C1 segment of cervical spinal cord (tissue), 14 donors: ENCODE data around the gene GNA15.
A peak's percentile ranks its signal among the peaks of the same experiment; 100 is the strongest.
"Not testable (repeated sequence)": the region's sequence is repeated elsewhere in the genome, so short reads cannot be mapped to it uniquely, and the experiment has no call there.

Experiments used
- DNase-seq, 14 donors: peaks; one replicate each; lab custom pipeline; 2025; lab: John Stamatoyannopoulos, UW

Gene GNA15, protein sequence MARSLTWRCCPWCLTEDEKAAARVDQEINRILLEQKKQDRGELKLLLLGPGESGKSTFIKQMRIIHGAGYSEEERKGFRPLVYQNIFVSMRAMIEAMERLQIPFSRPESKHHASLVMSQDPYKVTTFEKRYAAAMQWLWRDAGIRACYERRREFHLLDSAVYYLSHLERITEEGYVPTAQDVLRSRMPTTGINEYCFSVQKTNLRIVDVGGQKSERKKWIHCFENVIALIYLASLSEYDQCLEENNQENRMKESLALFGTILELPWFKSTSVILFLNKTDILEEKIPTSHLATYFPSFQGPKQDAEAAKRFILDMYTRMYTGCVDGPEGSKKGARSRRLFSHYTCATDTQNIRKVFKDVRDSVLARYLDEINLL

DNA sequence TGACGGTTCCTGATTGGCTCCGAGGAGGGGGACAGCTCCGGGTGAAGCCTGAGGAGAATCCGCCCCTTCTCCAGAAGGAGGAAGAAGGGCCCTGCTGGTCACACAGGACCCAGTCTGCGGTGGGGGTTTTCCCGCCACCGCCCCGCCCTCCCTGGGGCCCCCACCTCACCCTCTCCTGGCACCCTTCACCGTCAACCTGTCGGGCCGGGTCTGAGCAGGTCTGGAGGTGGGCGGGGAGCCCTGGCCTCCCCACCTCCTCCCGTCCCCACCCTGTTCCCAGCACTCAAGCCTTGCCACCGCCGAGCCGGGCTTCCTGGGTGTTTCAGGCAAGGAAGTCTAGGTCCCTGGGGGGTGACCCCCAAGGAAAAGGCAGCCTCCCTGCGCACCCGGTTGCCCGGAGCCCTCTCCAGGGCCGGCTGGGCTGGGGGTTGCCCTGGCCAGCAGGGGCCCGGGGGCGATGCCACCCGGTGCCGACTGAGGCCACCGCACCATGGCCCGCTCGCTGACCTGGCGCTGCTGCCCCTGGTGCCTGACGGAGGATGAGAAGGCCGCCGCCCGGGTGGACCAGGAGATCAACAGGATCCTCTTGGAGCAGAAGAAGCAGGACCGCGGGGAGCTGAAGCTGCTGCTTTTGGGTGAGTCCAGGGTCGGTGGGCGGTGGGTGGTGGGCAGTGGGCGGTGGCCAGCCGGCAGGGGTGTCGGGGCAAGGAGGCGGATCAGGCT lies at the start of gene GNA15:
Gene GNA15 (plus strand): TSS at position 73 of the 723 bp plus-strand sequence. CDS start 418 bp downstream, at position 491.
- peak in 1 of 14 donors; percentile 28 for DNase-seq

DNA sequence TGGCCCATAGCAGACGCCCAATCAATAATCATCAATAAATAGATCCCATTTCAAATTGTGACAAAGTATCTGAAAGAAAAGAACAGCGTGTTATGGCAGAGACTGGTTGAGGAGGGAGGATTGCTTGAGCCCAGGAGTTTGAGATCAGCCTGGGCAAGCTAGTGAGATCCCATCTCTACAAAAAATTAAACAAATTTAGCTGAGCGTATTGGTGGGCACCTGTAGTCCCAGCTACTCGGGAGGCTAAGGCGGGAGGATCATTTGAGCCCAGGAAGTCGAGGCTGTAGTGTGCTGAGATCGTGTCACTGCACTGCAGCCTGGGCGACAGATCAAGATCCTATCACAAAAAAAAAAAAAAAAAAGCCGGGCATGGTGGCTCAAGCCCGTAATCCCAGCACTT lies 48.1 kb upstream of the GNA15 start:
- no peak for DNase-seq

DNA sequence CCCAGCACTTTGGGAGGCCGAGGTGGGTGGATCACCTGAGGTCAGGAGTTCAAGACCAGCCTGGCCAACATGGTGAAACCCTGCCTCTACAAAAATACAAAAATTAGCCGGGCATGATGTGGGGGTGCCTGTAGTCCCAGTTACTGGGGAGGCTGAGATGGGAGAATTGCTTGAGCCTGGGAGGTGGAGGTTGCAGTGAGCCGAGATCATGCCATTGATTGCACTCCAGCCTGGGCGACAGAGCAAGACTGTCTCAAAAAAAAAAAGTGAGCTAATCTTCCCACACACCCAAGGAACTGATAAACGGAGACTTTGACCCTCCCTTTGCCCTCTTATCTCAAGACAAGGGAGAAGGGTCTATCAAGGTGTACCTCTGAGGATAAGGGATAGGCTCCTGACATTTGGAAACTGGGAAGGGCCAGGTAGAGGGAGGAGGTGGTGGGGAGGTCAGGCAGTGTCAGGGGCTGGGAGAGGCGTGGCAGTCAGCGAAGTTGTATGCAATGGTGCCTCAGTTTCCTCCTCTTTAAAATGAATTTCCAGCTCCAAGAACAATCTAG lies 46.5 kb upstream of the GNA15 start:
- DNase-seq, result not testable (repeated sequence)

DNA sequence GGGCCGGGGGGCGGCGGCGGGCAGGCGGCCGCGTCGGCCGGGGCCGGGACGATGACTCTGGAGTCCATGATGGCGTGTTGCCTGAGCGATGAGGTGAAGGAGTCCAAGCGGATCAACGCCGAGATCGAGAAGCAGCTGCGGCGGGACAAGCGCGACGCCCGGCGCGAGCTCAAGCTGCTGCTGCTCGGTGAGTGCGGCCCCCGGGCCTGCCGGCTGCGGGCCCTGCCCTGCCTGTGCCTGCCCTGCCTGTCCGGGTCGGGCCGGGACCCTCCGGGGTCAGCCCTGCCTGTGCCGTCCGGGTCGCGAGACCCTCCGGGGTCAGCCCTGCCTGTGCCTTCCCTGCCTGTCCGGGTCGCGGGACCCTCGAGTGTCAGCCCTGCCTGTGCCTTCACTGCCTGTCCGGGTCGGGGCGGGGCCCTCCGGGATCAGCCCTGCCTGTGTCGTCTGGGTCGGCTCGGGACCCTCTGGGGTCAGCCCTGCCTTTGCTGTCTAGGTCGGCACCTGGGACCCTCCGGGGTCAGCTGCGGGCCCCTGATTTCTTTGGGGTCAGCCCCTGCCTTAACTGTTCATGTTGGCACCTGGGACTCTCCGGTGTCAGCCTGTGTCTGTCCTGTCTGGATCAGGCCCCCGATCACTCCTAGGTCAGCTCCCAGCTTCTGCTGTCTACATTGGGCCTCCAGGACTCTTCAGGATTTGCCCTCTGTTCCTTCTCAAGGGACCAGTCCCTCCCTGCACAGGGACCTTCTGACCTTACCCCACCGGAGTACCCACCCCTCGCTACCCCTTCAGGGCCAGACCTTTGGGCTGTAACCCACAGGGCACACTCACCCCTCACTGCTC lies 41.0 kb upstream of the GNA15 start:
- no peak for DNase-seq

DNA sequence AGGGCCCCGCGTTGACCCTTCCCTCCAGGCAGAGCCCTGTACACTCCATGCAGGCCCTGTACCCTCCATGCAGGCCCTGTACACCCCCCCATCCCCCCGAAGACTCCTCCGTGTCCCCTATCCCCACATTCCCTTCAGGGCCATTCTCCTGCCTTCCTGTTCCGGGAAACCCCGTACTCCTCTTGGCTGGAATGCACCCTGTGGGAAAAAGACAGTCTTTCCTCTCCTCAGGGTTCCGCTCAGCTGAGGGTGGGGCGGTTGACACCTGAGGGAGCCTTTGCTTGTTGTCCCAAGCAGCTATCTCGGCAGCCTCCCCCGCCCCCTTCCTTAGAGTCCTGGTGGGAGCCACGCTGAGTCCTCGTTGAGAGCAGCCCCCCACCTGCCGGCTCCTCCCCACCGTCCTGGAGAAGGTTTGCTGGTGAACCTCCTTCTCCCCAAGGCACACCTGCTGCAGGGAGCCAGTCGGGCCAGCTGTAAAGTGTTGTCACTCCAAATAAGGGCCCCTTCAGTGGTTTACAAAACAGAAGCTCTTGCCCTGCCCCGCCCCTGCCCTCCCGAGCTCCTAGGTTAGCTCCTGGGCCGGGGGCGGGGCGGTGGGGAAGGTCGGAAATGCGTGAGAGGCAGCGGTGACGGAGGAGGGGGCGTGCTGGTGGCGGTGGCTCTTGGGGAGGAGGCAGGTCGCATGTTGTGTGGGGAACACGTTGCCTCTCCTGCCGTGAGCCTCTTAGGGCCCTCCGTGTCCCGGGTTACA lies 40.2 kb upstream of the GNA15 start:
- DNase-seq, result no peak

DNA sequence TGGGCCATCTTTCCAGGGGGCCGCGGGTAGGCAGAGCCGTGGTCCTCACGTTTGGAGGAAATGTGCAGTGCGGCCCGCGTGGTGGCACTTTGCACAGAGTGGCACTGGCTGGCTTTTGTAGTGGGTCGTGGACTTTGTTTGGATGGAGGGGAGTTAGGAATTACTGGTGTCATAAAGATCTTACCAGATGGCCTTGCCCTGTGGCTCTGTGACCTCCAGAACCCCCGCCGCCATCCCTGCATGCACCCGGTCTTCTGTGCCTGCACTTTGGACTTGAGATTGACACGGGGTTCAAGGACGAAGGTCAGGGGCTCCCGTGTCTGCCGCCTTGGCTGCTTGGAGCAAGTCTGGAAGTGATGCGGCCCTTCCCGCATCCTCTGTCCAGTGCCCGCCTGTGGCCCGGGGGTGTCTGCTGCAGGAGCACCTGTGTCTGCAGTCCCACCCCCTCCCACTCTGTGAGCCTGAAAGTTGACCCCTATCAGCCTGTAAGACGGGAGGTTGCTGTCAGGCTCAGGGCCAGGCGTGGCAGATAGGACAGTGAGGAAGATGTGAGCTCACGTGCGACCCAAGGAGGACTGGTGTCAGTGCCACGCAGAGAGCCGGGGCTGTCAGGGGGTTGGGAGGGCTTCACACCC lies 39.4 kb upstream of the GNA15 start:
- peak in 1 of 14 donors; percentile 22 for DNase-seq

DNA sequence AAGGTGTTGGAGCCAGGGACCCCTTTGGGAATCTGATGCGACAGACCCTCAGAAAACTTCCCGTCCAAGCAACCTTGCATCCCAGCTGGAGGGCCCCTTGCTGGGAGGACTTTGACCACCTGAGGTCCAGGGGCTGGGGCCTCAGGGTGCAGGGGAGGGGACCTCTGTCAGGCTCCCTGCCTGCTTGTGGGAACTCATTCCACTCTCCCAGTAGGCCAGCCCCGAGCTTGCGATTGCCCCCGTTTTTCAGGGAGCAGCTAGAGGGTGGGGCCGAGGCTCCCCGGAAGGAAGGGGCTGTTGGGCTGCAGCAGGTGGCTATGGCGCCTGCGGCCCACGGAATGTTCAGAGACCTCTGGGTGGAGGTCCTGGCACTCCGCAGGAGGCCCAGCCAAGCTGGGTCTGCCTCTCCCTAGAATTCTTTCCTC lies 38.9 kb upstream of the GNA15 start:
- no peak for DNase-seq

DNA sequence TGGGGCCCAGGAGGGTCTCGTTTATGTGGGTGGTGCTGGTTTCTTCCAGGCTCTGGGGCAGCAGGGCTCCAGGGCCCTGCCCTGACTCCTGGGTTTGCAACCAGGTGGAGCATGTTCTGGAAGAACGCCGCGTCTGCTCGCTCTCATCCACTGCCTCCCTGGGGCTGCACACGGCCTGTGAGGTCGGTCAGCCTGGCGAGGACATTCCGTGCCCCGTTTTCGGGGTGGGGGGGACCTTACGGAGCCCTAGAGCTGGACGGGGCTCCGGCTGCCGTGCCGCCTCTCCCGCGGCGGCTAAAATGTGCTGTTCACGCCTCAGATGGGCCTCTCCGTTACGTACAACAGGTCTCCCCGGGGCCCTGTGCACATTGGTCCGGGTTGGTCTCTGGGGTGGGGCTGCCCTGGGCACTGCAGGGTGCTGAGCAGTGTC lies 38.4 kb upstream of the GNA15 start:
- peak in 1 of 14 donors; percentile 77 for DNase-seq

DNA sequence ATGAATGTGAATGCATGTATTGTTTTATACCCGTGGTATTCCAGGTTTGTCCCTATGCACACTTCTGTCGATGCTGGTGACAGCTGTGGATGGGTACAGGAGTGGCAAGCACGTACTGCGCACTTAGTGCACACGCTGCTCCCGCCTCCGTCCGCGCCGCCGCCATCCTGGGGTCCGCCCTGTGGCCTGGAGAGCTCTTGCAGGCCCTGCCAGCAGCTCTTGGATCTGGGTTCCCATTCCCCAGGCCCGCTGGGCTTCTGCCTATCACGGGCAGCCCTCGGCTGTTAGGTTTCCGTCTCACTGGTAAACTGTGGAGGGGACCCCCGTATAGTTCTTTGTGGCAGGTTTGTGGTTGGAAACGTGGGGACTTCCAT lies 37.7 kb upstream of the GNA15 start:
- peak in 1 of 14 donors; percentile 54 for DNase-seq

DNA sequence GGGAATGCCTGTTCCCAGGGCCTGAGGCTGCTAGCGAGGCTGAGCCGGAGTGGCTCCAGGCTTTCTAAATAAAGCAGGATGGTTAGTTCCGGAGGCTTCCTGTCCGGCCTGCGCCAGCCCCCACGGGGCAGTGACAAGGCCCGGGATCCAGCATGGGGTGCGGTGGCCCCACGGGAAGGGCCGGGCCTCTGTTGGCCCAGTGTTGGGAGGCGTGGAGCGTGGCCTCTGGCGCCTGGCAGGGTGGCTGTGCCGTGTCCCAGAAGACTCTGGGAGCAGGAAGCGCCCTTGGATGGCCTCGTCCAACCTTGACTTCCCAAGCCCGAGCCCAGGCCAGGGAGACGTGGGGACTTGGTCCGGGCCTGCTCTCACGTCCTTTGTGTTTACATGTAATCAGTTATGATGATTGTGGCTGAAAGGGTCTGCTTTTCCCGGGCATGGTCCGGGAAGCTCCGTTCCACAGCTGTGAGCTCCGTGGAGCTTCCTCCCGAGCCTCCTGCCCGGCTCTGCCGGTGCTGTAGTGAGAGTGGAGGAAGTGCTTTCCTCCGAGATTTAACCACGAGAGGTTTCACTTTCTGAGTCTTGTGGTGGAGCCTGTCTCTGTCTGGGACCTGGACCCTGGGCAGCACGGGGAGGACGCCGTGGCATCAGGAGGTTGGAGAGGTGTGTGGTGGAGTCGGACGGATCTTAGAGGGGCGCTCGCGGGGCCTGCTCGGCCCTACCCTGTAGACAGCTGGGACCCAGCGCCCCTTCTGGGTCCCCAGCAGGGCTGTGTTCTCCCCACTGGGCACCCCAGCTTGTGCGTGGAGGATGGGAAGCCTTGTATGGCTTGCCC lies 37.1 kb upstream of the GNA15 start:
- peak in 3 of 14 donors; percentile 16 to 54 (median 26) for DNase-seq

DNA sequence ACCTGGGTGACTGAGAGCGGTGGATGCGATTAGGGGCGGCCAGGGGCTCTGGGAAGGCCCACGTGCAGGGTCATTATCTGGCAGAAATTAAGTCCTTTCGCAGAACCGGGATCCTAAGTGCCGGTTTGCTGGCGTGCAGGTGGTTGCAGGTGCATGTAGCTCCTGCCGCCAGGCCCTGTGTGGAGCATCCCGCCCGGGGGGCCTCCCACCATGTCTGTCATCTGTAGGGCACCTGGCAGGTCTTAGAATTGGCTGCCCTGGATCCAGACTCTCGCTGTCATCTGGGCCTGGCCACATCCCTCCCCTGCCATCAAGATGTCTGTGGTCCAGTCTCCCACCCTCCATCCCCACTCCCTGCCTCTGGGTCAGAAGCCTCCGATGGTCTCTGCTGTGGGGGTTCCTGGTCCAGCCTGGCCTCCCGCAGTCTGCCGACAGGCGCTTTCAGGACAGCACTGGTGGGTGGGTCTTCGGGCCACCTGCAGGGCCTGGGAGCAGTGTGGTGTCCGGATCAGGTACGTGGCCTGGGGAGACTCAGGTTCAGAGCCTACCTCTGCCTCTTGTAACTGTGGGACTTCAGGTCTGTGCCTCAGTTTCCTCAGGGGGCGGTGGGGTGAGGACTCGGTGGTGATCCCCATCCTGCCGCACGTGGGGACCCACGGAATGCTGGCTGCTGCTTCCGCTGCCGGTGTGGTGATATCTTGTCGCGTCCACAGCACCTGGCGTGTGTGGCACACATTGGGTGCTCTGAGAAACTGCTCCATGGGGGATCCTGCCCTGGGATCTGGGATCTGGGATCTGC lies 36.3 kb upstream of the GNA15 start:
- no peak for DNase-seq

DNA sequence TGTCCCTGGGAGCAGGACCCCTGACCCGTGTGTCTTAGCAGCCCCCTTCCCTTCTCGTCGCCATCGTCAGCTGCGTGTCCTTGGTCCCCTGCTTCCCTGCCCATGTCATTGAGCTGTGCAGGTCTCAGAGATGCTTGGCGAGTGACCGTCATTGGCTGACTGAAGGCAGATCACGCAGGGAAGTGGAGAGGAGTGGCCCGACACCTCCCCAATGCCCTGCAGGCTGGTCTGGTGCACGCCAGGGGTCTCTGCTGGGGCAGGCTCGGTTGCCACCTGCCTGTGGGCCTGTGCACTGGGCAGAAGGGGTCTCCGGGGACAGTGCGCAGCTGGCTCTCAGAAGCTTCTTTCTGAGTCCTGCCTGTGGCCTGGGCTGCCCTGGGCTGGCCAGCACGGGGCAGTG lies 35.5 kb upstream of the GNA15 start:
- DNase-seq, result peak in 1 of 14 donors; percentile 46

DNA sequence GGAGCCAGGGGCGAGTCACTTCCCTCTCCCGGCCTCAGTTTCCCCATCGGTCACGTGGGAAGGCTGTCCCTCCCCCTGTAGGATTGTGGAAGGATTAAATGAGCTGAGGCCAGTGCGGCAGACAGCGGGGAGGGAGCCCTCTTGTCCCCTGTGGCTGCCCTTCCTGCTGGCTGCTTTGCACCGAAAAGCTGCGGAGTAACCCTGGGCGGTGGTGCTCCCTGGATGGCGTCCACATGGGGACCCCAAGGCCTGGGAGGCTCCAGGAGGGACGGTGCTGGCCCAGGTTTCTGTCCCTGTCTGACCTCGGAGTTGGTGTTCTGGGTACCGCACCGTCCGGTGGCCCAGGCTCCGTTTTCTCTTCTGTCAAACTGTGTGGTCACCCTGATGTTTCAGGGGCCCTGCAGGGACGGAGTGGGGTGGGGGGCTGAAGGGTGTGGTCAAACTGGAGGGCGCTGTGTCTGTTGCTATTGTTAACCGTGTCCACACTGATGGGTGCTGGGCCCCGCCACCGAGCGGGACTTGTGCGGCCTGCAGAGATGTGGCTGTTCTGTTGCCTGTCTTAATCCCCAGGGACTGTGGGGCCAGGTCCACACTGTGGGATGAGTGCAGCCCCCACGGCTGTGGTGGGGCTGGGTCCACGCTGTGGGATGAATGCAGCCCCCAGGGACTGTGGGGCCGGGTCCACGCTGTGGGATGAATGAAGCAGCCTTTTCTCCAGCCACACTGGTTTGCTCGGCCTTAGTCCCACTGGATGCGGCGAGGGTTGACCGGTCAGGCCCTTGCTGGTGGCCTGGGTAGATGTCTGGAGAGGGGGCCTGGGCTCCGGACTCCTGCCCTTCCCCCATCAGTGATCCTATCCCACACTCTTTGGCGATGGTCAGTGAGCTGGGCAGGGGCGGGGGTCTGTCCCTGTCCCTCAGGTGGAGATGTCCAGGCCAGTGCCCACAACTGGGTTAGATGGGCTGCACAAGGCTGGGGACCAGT lies 34.8 kb upstream of the GNA15 start:
- DNase-seq, result no peak

DNA sequence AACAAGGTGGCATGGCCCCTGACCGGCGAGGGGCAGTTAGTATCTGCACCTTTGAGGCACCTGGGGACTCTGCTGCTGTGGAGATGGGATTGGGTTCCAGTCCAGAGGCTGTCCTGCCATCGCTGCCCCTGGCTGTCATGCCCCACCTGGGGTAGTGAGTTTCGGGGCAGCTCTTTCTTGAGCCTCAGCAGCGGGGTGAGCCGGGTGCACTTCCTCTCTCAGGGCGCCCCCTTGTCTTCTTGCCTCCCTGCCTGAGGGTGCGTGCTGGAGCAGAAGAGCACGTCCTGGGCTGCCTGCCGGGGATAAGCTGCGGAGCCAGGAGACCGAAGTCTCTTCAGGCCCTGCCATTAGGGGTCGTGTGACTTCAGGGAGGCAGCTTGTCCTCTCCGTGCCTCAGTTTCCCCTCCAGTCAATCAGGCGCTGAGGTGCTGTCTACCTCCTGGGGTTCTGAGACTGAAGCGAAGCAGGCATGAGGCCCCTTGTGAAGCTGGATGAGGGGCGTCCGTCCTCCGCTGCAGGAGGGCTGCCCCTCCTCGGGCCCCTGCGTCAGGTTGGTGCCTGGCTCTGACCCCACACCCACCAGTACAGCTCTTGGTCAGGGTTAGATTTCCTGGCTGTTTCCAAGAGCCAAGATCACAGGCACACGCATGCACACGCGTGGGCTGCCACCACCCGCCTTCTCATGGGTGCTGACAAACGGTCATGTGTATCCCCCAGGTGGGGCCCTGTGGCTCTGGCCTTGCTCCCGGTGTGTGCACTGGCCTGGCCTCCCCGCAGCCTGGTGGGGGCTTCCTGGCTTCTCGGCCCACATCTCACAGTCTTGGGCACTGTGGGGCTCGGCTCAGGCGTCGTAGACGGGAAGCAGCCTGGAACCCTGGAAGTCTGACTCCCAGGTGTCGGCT lies 33.3 kb upstream of the GNA15 start:
- no peak for DNase-seq

DNA sequence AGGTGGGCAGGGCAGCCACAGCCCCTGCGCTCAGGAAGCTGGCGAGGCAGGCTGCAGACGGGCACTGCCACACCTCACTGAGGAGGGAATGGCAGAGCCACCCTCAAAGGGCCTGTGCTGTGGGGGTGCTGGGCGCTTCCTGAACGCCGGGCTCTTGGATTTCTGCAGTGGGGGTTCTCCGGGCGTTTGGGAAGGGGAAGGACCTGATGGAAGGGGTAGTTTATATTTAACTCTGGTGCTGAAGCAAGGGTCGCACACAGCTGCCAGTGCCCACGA lies 31.2 kb upstream of the GNA15 start:
- DNase-seq, result no peak

DNA sequence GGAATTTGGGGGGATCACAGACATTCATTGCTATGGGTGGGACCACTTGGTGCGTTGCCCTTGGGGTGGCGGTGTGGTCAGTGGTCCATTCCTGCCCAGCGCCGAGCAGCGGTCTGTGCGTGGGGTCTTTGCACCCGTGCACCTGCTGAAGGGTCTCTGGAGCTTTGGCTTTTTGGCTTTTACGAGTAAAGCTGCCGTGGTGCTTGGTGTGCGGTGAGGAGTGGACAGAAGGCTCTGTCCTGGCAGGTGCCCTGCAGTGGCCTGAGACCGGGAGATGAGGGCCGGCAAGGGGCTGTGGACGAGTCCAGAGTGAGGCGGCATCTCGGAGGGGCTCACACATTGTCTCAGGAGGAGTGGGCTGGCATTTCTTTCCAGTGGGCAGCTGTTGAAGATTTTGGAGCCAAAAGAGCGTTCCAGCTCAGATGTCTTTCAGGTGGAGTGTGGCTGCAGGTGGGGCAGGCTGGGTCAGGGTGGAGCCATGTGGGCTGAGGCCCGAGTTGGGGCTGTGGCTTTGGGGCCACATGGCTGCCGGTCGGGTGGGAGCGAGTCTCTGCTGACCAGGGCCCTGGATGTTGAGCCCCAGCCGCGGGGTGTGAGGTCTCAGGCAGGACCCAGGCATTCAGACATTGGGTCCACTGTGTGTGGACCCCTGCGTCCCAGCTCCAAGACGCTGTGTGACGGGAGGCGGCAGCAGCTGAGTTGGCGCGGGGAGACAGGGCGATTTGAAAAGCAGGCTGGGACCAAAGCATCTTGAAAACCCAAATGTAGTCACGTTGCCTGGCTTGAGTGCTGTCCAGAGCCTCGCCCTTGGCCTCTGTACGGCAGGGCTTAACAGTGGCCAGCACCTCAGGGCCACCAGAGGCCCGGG lies 30.0 kb upstream of the GNA15 start:
- DNase-seq, result no peak
